K562 (cell line): ENCODE data around the gene FMN2. TPM values are rescaled to one million over a fixed set of nuclear protein-coding genes. Genes with fewer than 3 reads are reported as not detected.

Source experiments
- ATAC-seq: fragments of 200-7000 bp; cut with Tn5 transposase; 3 replicates; pipeline ENCODE4 v1.9.1; 2020; ENCODE audit warnings: moderate library complexity
- BruUV-seq: library from RNA; stranded (reverse); fragments of 400-500 nt; replicated peaks from 2 replicates; lab custom pipeline; 2021; lab: Mats Ljungman, UMichigan
- CTCF ChIA-PET: fragments of 300-600 bp; formaldehyde crosslinking; extraction: SDS; loops from one replicate; lab custom pipeline; 2021; ENCODE audit warnings: low intra/inter-chr PET ratio; lab: Yijun Ruan, JAX
- POLR2A ChIA-PET: fragments of 300-600, 350-650 bp; sonication (Branson Sonifier 250); formaldehyde crosslinking; extraction: SDS; loops from one replicate; lab custom pipeline; 2021; ENCODE audit warnings: antibody characterized with exemption, inconsistent platforms; lab: Yijun Ruan, JAX
- DNase-seq, 4 experiments: peaks; one replicate each; pipeline versions ENCODE4 v3.0.0 to v3.0.0-alpha.2; 2011 to 2018; ENCODE audit warnings: low spot score in 3 of 4, mixed read lengths in 3 of 4; ENCODE audit errors: extremely low read depth in 1 of 4
- FAIRE-seq: peaks from 2 replicates; lab custom pipeline; 2011; peaks lifted over from hg19 to GRCh38; lab: Jason Lieb, UNC
- H2AFZ ChIP-seq: 2 replicates; pipeline ENCODE4 v1.6.0; 2011; ENCODE audit warnings: low read depth, low read length, control low read depth, inconsistent platforms
- H3K27ac ChIP-seq: fragments of 200-600 bp; 3 replicates; pipeline ENCODE4 v1.8.0; 2011; ENCODE audit warnings: low read depth, mild to moderate bottlenecking, control low read depth, inconsistent platforms, low read length, moderate library complexity, mixed read lengths; ENCODE audit errors: extremely low read depth
- H3K27me3 ChIP-seq, 2 experiments: fragments of 300-600 bp in 1 of 2; 2 replicates in 1 of 2; 3 replicates in 1 of 2; pipeline versions ENCODE4 v1.6.0 to v1.8.0; 2011; ENCODE audit warnings: inconsistent platforms in 2 of 2, low read length in 2 of 2, mild to moderate bottlenecking in 1 of 2, mixed read lengths in 1 of 2, moderate library complexity in 1 of 2; ENCODE audit not compliant: control insufficient read depth in 2 of 2, insufficient read depth in 2 of 2
- H3K36me3 ChIP-seq: fragments of 300-600 bp; 3 replicates; pipeline ENCODE4 v1.8.0; 2011; ENCODE audit warnings: mild to moderate bottlenecking, low read length, inconsistent platforms; ENCODE audit not compliant: control insufficient read depth, insufficient read depth
- H3K4me1 ChIP-seq, 2 experiments: fragments of 200-600 bp in 1 of 2; replicated peaks in 1 of 2; 2 replicates in 1 of 2; 3 replicates in 1 of 2; pipeline versions ENCODE4 v1.5.1 to v1.8.0; 2011; ENCODE audit warnings: inconsistent platforms in 2 of 2, low read length in 2 of 2, mild to moderate bottlenecking in 1 of 2, mixed read lengths in 1 of 2, moderate library complexity in 1 of 2; ENCODE audit not compliant: control insufficient read depth in 2 of 2, insufficient read depth in 2 of 2
- H3K4me2 ChIP-seq: 2 replicates; pipeline ENCODE4 v1.6.1; 2011; ENCODE audit warnings: low read length, control low read depth, inconsistent platforms, mixed read lengths; ENCODE audit not compliant: insufficient read depth
- H3K4me3 ChIP-seq: fragments of 200-600 bp; sonication (generic), shearing (Covaris generic); 2 replicates; pipeline ENCODE4 v1.5.1; 2016; ENCODE audit warnings: control low read depth, inconsistent platforms
- H3K79me2 ChIP-seq: fragments of 200-600 bp; 3 replicates; pipeline ENCODE4 v1.8.0; 2011; ENCODE audit warnings: low read length, inconsistent platforms; ENCODE audit not compliant: control insufficient read depth, insufficient read depth
- H3K9ac ChIP-seq, 2 experiments: 2 replicates each; pipeline versions ENCODE4 v1.6.0 to v1.6.1; 2011; ENCODE audit warnings: low read depth in 2 of 2, low read length in 2 of 2, control low read depth in 1 of 2, inconsistent platforms in 1 of 2, mild to moderate bottlenecking in 1 of 2, mixed read lengths in 1 of 2; ENCODE audit not compliant: insufficient read depth in 1 of 2
- H3K9me1 ChIP-seq: one replicate; pipeline ENCODE4 v1.6.0; 2011; ENCODE audit warnings: inconsistent platforms, mild to moderate bottlenecking, low read length, moderate library complexity; ENCODE audit not compliant: control insufficient read depth, insufficient read depth
- H3K9me3 ChIP-seq: replicated peaks from 2 replicates; pipeline ENCODE4 v1.5.1; 2011; ENCODE audit warnings: low read depth, low read length, inconsistent platforms; ENCODE audit not compliant: control insufficient read depth, insufficient read depth
- H4K20me1 ChIP-seq: replicated peaks from 2 replicates; pipeline ENCODE4 v1.6.1; 2011; ENCODE audit warnings: low read length, inconsistent platforms, mixed read lengths; ENCODE audit not compliant: control insufficient read depth, insufficient read depth
- HDAC2 ChIP-seq: fragments of 450-650 bp; IDR thresholded peaks from 2 replicates; pipeline ENCODE4 v1.6.1; 2016; ENCODE audit warnings: mild to moderate bottlenecking
- IRF1 ChIP-seq: sonication (generic); formaldehyde crosslinking; IDR thresholded peaks from 2 replicates; pipeline ENCODE4 v1.8.0; 2022; ENCODE audit warnings: missing genetic modification reagents, mild to moderate bottlenecking, borderline replicate concordance
- JUNB ChIP-seq: fragments of 450-650 bp; formaldehyde crosslinking; conservative IDR thresholded peaks from 2 replicates; pipeline ENCODE4 v1.4.0; 2020; ENCODE audit warnings: mild to moderate bottlenecking
- JUND ChIP-seq, 2 experiments: IDR thresholded peaks; 2 replicates in 1 of 2; 3 replicates in 1 of 2; pipeline ENCODE4 v1.6.1; 2011; ENCODE audit warnings: borderline replicate concordance in 2 of 2, low read depth in 2 of 2, low read length in 2 of 2, improper control_type of control experiment in 1 of 2, missing biosample characterization in 1 of 2, missing genetic modification characterization in 1 of 2, missing genetic modification reagents in 1 of 2
- MEIS2 ChIP-seq: fragments of 450-650 bp; IDR thresholded peaks from 2 replicates; pipeline ENCODE4 v1.6.1; 2014; ENCODE audit warnings: mild to moderate bottlenecking; ENCODE audit not compliant: partially characterized antibody
- NR2C1 ChIP-seq, 2 experiments: fragments of 450-650 bp; IDR thresholded peaks; 2 replicates each; pipeline ENCODE4 v1.6.1; 2017; ENCODE audit warnings: mild to moderate bottlenecking in 2 of 2, antibody characterized with exemption in 1 of 2, inconsistent platforms in 1 of 2, missing compliant biosample characterization in 1 of 2, missing genetic modification characterization in 1 of 2
- WGBS: fragments of 100-300 bp; shearing (Covaris generic); methylation state at CpG from one replicate; pipeline ENCODE4 v1.1.6; 2016; ENCODE audit warnings: low coverage, mixed read lengths; ENCODE audit not compliant: insufficient coverage; ENCODE audit errors: missing lambda C conversion rate; 5-methylcytosine and 5-hydroxymethylcytosine counted together
- in situ Hi-C: fragments of 300-500 bp; cut with MboI; formaldehyde crosslinking; loops from 4 replicates; pipeline ENCODE4 v1.15.0; 2018; ENCODE audit warnings: inconsistent platforms, mixed read lengths
- intact Hi-C: fragments of 100-400 bp; cut with micrococcal nuclease; formaldehyde crosslinking; loops from 2 replicates; pipeline ENCODE4 v1.14.2; 2022
- polyA plus RNA-seq, 8 experiments: library from polyadenylated mRNA; depleted of rRNA in 4 of 8; stranded (reverse) in 5 of 8; unstranded in 3 of 8; fragments of >200 nt; fragmentation: Nextera tagmentation in 2 of 8; fragmentation: Illumina TruSeq in 1 of 8; extraction: Ambion mirVana in 2 of 8; extraction: Trizol in 1 of 8; gene quantifications; 2 replicates each; pipeline versions ENCODE4 v1.2.1 to v1.2.3, GENCODE V29; 2011 to 2014; ENCODE audit warnings: inconsistent platforms in 1 of 8, missing spikeins in 1 of 8
- total RNA-seq, 7 experiments: library from RNA; depleted of rRNA in 6 of 7; stranded (reverse); fragments of >200 nt in 6 of 7; fragmentation: Illumina TruSeq in 2 of 7; extraction: Trizol in 2 of 7; gene quantifications; 2 replicates each; pipeline versions ENCODE4 v1.2.1 to v1.2.3, GENCODE V29; 2011 to 2021; ENCODE audit warnings: low replicate concordance in 1 of 7

The FMN2 gene
- total and polyA plus RNA-seq, 9 of the 15 experiments (the other 6 are each of a cell fraction or from before 2014, with no cell fraction given) = 0.15 to 0.45 (median 0.16) TPM; not detected in 3

- peak; percentile 60; the same call in 1 of the 2 replicates for TF ChIP-seq JUND (IDR thresholded peaks at IDR 0.05; ENCODE audit: borderline replicate concordance, low read depth, low read length)
- no peak for TF ChIP-seq JUND (tag; IDR thresholded peaks at IDR 0.05; ENCODE audit: borderline replicate concordance, low read depth, low read length)
- TF ChIP-seq JUNB (CRISPR knock-in tag) = no peak
These were observed 382.5 kb downstream of the FMN2 start (continued) for GRCh38 chr1:240474133-240474614.

DNA sequence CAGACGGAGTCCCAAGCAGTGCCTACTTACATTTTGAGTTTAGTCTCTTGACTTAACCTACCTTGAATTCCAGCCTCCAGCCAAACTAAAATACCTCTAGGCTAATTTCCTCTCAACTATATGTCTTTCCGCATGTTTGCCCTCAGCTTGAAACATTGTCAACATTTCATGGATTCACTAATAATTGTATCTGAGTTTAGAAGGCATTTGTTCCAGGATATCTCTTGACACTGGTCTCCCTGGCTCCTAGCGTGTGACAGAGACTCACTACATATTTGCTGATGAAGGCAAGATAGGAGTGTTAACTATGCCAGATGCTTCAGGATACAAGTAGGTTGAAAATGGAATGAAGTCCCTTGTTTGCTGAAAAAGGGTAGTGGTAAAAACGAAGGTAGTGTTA lies 384.1 kb downstream of the FMN2 start:
- in situ Hi-C loops = no loop called here
- no peak overlapping the region for H3K4me3 ChIP-seq
- intact Hi-C loops = no loop called here
- no peaks in the 10 kb centered on the region for H3K4me1 ChIP-seq
- DNase-seq = no peak
- TF ChIP-seq NR2C1 (IDR thresholded peaks at IDR 0.05) (no peak), NR2C1 (tag; IDR thresholded peaks at IDR 0.05) (no peak), HDAC2 (no peak), MEIS2 (no peak), IRF1 (CRISPR knock-in tag) (no peak)
- CTCF ChIA-PET = no interaction called here
- no peaks in the 10 kb centered on the region for H3K36me3 ChIP-seq
- no peaks in the 10 kb centered on the region for H3K9me1 ChIP-seq
- no peaks in the 10 kb centered on the region for H3K9me3 ChIP-seq
- no peak overlapping the region for H3K9ac ChIP-seq
- BruUV-seq = no TSS peak
- H4K20me1 ChIP-seq = no peaks in the 10 kb centered on the region
- no peak overlapping the region for H2AFZ ChIP-seq
- 5% methylated on average over 4 of the region's 4 CpGs for WGBS
- no peak for FAIRE-seq
- no peak overlapping the region for H3K27ac ChIP-seq
- ATAC-seq = no peak
- H3K4me2 ChIP-seq = no peak overlapping the region
- POLR2A ChIA-PET = no interaction called here
- H3K79me2 ChIP-seq = no peaks in the 10 kb centered on the region
- no peaks in the 10 kb centered on the region for H3K27me3 ChIP-seq
